Adrenal gland (tissue), 5 donors: ENCODE measurements around the gene DISP2.

Source experiments
- POLR2A ChIP-seq, 2 donors: fragments of 450-650 bp; IDR thresholded peaks; one replicate each; pipeline ENCODE4 v1.6.1; 2017; ENCODE audit warnings: antibody characterized with exemption in 2 of 2, mild to moderate bottlenecking in 2 of 2, moderate library complexity in 1 of 2
- TF ChIP-seq, protein P1 (sequence below), 6 experiments: fragments of 450-650 bp in 4 of 6; fragments of 200-600 bp in 2 of 6; sonication (generic) in 1 of 6; IDR thresholded peaks; 1 replicate in 5 of 6; 2 replicates in 1 of 6; pipeline versions ENCODE4 v1.5.1 to v1.8.0; 2016 to 2021; ENCODE audit warnings: antibody characterized with exemption in 6 of 6, mild to moderate bottlenecking in 2 of 6, moderate library complexity in 1 of 6
- donor health status: DM: no; HTN: no; CAD: no.

DNA sequence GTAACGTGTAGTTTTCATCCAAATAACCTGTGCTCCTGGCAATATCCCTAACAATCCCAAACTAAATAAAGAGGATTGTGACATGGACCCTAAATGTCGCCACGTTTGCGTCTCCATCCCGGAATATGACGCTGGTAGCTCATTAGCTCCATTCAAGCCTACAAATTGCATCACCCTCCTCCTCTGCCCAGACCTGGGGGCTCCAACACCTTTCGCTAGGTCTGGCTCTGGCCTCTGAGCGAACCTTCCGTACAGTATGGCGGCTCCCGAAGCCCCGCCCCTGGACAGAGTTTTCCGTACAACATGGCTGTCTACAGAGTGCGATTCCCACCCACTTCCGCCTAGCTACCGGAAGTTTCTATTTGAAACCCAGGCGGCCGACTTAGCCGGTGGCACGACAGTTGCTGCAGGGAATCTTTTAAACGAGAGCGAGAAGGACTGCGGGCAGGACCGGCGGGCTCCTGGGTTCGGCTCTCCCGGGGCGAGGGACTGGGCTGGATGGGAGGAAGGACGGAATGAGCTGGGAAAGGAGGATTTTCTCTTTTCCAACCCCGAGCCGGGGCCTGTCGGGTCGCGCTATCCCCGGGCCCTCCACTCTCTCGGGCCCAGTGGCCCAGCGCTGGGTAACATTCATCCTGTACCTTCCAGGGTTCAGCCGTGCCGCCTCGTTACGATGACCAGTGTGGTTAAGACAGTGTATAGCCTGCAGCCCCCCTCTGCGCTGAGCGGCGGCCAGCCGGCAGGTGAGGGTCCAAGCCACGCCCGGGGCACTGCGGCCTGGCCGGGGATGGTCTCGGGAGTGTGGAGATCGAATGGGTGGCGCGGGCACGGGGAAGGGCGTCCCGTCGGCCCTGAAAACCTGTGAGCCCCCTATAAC, 24.8 kb downstream of the DISP2 start, which contains the start of gene KNSTRN:
- TF ChIP-seq, protein P1, sequence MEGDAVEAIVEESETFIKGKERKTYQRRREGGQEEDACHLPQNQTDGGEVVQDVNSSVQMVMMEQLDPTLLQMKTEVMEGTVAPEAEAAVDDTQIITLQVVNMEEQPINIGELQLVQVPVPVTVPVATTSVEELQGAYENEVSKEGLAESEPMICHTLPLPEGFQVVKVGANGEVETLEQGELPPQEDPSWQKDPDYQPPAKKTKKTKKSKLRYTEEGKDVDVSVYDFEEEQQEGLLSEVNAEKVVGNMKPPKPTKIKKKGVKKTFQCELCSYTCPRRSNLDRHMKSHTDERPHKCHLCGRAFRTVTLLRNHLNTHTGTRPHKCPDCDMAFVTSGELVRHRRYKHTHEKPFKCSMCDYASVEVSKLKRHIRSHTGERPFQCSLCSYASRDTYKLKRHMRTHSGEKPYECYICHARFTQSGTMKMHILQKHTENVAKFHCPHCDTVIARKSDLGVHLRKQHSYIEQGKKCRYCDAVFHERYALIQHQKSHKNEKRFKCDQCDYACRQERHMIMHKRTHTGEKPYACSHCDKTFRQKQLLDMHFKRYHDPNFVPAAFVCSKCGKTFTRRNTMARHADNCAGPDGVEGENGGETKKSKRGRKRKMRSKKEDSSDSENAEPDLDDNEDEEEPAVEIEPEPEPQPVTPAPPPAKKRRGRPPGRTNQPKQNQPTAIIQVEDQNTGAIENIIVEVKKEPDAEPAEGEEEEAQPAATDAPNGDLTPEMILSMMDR (IDR thresholded peaks at IDR 0.05): no peak
- peak in 1 of 2 donors; percentile 70 for TF ChIP-seq POLR2A (IDR thresholded peaks at IDR 0.05)
